Fibroblast of pulmonary artery (primary cell): ENCODE data around the gene GLB1L2.

Experiments
- DNase-seq: peaks from one replicate; pipeline ENCODE4 v3.0.0-alpha.2; 2010; ENCODE audit warnings: low read depth
- H3K4me3 ChIP-seq: replicated peaks from 2 replicates; pipeline ENCODE4 v1.5.1; 2011; ENCODE audit warnings: low read depth, mild to moderate bottlenecking, control low read depth, low read length, moderate library complexity
- CTCF ChIP-seq: IDR thresholded peaks from 2 replicates; pipeline ENCODE4 v1.5.1; 2011; ENCODE audit warnings: mild to moderate bottlenecking, control low read depth, low read length, inconsistent platforms; ENCODE audit errors: missing control alignments

Gene GLB1L2

GRCh38 chr11:134346976-134347350 lies 15.2 kb downstream of the GLB1L2 start:
- no peak for TF ChIP-seq CTCF
- H3K4me3 ChIP-seq = no peak overlapping the region
- DNase-seq = no peak

- no peak for TF ChIP-seq CTCF
- no peak for DNase-seq
- no peak overlapping the region for H3K4me3 ChIP-seq
These were observed 15.7 kb downstream of the GLB1L2 start for GRCh38 chr11:134347441-134347840.

GRCh38 chr11:134349109-134349801 lies 17.5 kb downstream of the GLB1L2 start:
- no peak for DNase-seq
- no peak for TF ChIP-seq CTCF
- H3K4me3 ChIP-seq = no peak overlapping the region

- no peak for TF ChIP-seq CTCF
- no peak overlapping the region for H3K4me3 ChIP-seq
- DNase-seq = no peak
These were observed 18.1 kb downstream of the GLB1L2 start for GRCh38 chr11:134349802-134350355.

GRCh38 chr11:134350381-134350780 lies 18.6 kb downstream of the GLB1L2 start:
- no peak for DNase-seq
- TF ChIP-seq CTCF = no peak
- H3K4me3 ChIP-seq = no peak overlapping the region

GRCh38 chr11:134352111-134352510 lies 20.3 kb downstream of the GLB1L2 start:
- no peak overlapping the region for H3K4me3 ChIP-seq
- no peak for DNase-seq
- no peak for TF ChIP-seq CTCF

- no peak overlapping the region for H3K4me3 ChIP-seq
- no peak for DNase-seq
- TF ChIP-seq CTCF = no peak
These were observed 23.3 kb downstream of the GLB1L2 start for GRCh38 chr11:134355136-134355535.
